OCI-LY7 (cell line): ENCODE data around the gene CNOT4. TPM values are rescaled to one million over a fixed set of nuclear protein-coding genes. Genes with fewer than 3 reads are reported as not detected.

ENCODE experiments used
- BruUV-seq: library from RNA; stranded (reverse); fragments of 400-500 nt; replicated peaks from 2 replicates; lab custom pipeline; 2021; lab: Mats Ljungman, UMichigan
- CTCF ChIA-PET: fragments of 300-600 bp; sonication (Branson Sonifier 250); formaldehyde crosslinking; loops from one replicate; lab custom pipeline; 2022; ENCODE audit warnings: antibody characterized with exemption; ENCODE audit not compliant: unreplicated experiment; lab: Charles Lee
- POLR2A ChIA-PET: fragments of 300-600 bp; sonication (Branson Sonifier 250); formaldehyde crosslinking; loops from one replicate; lab custom pipeline; 2022; ENCODE audit warnings: antibody characterized with exemption; lab: Charles Lee
- DNase-seq: peaks from one replicate; pipeline ENCODE4 v3.0.0-alpha.2; 2015; ENCODE audit warnings: low spot score
- H2AFZ ChIP-seq: fragments of 200-600 bp; sonication (generic), shearing (Covaris generic); 2 replicates; pipeline ENCODE4 v1.6.1; 2014; ENCODE audit warnings: mild to moderate bottlenecking, antibody characterized with exemption, low read length, moderate library complexity
- H3K27ac ChIP-seq: fragments of 200-600 bp; sonication (generic); 2 replicates; pipeline ENCODE4 v1.5.1; 2014; ENCODE audit warnings: mixed run types, low read depth, mild to moderate bottlenecking, moderate library complexity, low read length, inconsistent platforms; ENCODE audit not compliant: poor library complexity, severe bottlenecking
- H3K36me3 ChIP-seq: fragments of 200-600 bp; sonication (generic); 2 replicates; pipeline ENCODE4 v1.6.1; 2014; ENCODE audit warnings: mild to moderate bottlenecking, antibody characterized with exemption, low read length, moderate library complexity, mixed read lengths; ENCODE audit not compliant: insufficient read depth
- H3K4me1 ChIP-seq: fragments of 200-600 bp; sonication (generic); 2 replicates; pipeline ENCODE4 v1.5.1; 2014; ENCODE audit warnings: mild to moderate bottlenecking, low read length; ENCODE audit not compliant: insufficient read depth, poor library complexity, severe bottlenecking
- H3K4me2 ChIP-seq: fragments of 200-600 bp; sonication (generic); 2 replicates; pipeline ENCODE4 v1.6.1; 2014; ENCODE audit warnings: mild to moderate bottlenecking, low read length
- H3K4me3 ChIP-seq: fragments of 200-600 bp; sonication (generic); 2 replicates; pipeline ENCODE4 v1.5.1; 2014; ENCODE audit warnings: mild to moderate bottlenecking, low read depth, low read length; ENCODE audit not compliant: poor library complexity, severe bottlenecking
- H3K79me2 ChIP-seq: fragments of 200-600 bp; sonication (generic); 2 replicates; pipeline ENCODE4 v1.6.1; 2016; ENCODE audit warnings: low read depth, mild to moderate bottlenecking, low read length, moderate library complexity, mixed read lengths; ENCODE audit not compliant: insufficient read depth
- H3K9me2 ChIP-seq: fragments of 200-600 bp; sonication (generic); 2 replicates; pipeline ENCODE4 v1.6.1; 2016; ENCODE audit warnings: mild to moderate bottlenecking, low read length, mixed read lengths; ENCODE audit not compliant: insufficient read depth
- H3K9me3 ChIP-seq: fragments of 200-600 bp; sonication (generic); 2 replicates; pipeline ENCODE4 v1.6.1; 2014; ENCODE audit warnings: mild to moderate bottlenecking, mixed run types, low read length, mixed read lengths
- H4K20me1 ChIP-seq: fragments of 200-600 bp; sonication (generic); 2 replicates; pipeline ENCODE4 v1.6.1; 2014; ENCODE audit warnings: mild to moderate bottlenecking, antibody characterized with exemption, low read length, moderate library complexity, mixed read lengths; ENCODE audit not compliant: insufficient read depth
- CTCF ChIP-seq: fragments of 200-600 bp; sonication (generic); conservative IDR thresholded peaks from 2 replicates; pipeline ENCODE4 v1.5.1; 2014; ENCODE audit warnings: mild to moderate bottlenecking, antibody characterized with exemption, low read length, moderate library complexity, mixed read lengths
- EZH2phosphoT487 ChIP-seq: fragments of 200-600 bp; sonication (generic); IDR thresholded peaks from 2 replicates; pipeline ENCODE4 v1.6.1; 2018; ENCODE audit warnings: low read depth, borderline replicate concordance, mild to moderate bottlenecking, mixed run types, antibody characterized with exemption, low read length, moderate library complexity, mixed read lengths
- intact Hi-C: fragments of 100-400 bp; cut with micrococcal nuclease; formaldehyde crosslinking; loops from one replicate; pipeline ENCODE4 v1.10.0; 2022; ENCODE audit not compliant: unreplicated experiment
- total RNA-seq, 2 experiments: library from RNA; depleted of rRNA in 1 of 2; stranded (reverse); fragments of >200 nt in 1 of 2; shearing (Covaris generic) in 1 of 2; gene quantifications; 2 replicates each; pipeline ENCODE4 v1.2.3, GENCODE V29; 2014 to 2022

The CNOT4 gene
- total RNA-seq, 2 experiments from 2014 or later: 18.7 to 21.9 TPM

GRCh38 chr7:135463908-135464307 lies 46.0 kb downstream of the CNOT4 start:
- BruUV-seq: no TSS peak
- peaks cover 13% of the 10 kb centered on the region for H4K20me1 ChIP-seq
- no peaks in the 10 kb centered on the region for H3K9me2 ChIP-seq
- DNase-seq: no peak
- H3K27ac ChIP-seq: no peak overlapping the region
- H3K36me3 ChIP-seq: no peaks in the 10 kb centered on the region; the same call in 1 of the 2 replicates
- no peaks in the 10 kb centered on the region for H3K9me3 ChIP-seq
- H3K4me1 ChIP-seq: no peaks in the 10 kb centered on the region
- POLR2A ChIA-PET: no interaction called here
- no peak overlapping the region for H3K4me3 ChIP-seq
- CTCF ChIA-PET: no interaction called here
- TF ChIP-seq EZH2phosphoT487 (no peak), CTCF (no peak)
- H3K79me2 ChIP-seq: peaks cover 73% of the 10 kb centered on the region; the same call in 1 of the 2 replicates
- H2AFZ ChIP-seq: no peak overlapping the region
- H3K4me2 ChIP-seq: no peak overlapping the region
- intact Hi-C loops: no loop called here

GRCh38 chr7:135459951-135460567 lies 49.8 kb downstream of the CNOT4 start:
- Histone ChIP-seq H3K36me3 (no peaks in the 10 kb centered on the region), H3K4me3 (no peak overlapping the region), H3K4me2 (no peak overlapping the region), H2AFZ (no peak overlapping the region), H3K9me2 (no peaks in the 10 kb centered on the region), H3K9me3 (no peaks in the 10 kb centered on the region), H4K20me1 (peaks cover 43% of the 10 kb centered on the region), H3K4me1 (no peaks in the 10 kb centered on the region), H3K27ac (no peak overlapping the region), H3K79me2 (peaks cover 62% of the 10 kb centered on the region; the same call in 1 of the 2 replicates)
- BruUV-seq: no TSS peak
- POLR2A ChIA-PET: interaction anchor here (0.6 to 1.2 kb wide), 4 partner anchors 8 to 61 kb away, joined by 3 to 4 read pairs (median 3); no protein-coding TSS in a partner anchor
- TF ChIP-seq CTCF (no peak), EZH2phosphoT487 (no peak)
- CTCF ChIA-PET: no interaction called here
- no peak for DNase-seq
- intact Hi-C loops: no loop called here

GRCh38 chr7:135459076-135459475 lies 50.8 kb downstream of the CNOT4 start:
- CTCF ChIA-PET: no interaction called here
- no peak for TF ChIP-seq CTCF
- TF ChIP-seq EZH2phosphoT487: no peak
- Histone ChIP-seq H3K4me3 (no peak overlapping the region), H3K4me2 (no peak overlapping the region), H3K4me1 (no peaks in the 10 kb centered on the region), H3K9me2 (no peaks in the 10 kb centered on the region), H3K9me3 (no peaks in the 10 kb centered on the region), H4K20me1 (peaks cover 47% of the 10 kb centered on the region), H3K36me3 (no peaks in the 10 kb centered on the region), H3K27ac (no peak overlapping the region), H2AFZ (no peak overlapping the region), H3K79me2 (peaks cover 62% of the 10 kb centered on the region; the same call in 1 of the 2 replicates)
- POLR2A ChIA-PET: no interaction called here
- DNase-seq: no peak
- intact Hi-C loops: no loop called here
- no TSS peak for BruUV-seq
